Hematopoietic multipotent progenitor cell treated with erythropoietin and hydrocortisone succinate and interleukin-3 and kit ligand, for 15 days (in vitro differentiated cells): ENCODE results near the gene LRRC25.

ENCODE experiments used
- DNase-seq: peaks from one replicate; pipeline ENCODE4 v3.0.0-alpha.2; 2015; ENCODE audit warnings: low spot score

The LRRC25 gene

DNA sequence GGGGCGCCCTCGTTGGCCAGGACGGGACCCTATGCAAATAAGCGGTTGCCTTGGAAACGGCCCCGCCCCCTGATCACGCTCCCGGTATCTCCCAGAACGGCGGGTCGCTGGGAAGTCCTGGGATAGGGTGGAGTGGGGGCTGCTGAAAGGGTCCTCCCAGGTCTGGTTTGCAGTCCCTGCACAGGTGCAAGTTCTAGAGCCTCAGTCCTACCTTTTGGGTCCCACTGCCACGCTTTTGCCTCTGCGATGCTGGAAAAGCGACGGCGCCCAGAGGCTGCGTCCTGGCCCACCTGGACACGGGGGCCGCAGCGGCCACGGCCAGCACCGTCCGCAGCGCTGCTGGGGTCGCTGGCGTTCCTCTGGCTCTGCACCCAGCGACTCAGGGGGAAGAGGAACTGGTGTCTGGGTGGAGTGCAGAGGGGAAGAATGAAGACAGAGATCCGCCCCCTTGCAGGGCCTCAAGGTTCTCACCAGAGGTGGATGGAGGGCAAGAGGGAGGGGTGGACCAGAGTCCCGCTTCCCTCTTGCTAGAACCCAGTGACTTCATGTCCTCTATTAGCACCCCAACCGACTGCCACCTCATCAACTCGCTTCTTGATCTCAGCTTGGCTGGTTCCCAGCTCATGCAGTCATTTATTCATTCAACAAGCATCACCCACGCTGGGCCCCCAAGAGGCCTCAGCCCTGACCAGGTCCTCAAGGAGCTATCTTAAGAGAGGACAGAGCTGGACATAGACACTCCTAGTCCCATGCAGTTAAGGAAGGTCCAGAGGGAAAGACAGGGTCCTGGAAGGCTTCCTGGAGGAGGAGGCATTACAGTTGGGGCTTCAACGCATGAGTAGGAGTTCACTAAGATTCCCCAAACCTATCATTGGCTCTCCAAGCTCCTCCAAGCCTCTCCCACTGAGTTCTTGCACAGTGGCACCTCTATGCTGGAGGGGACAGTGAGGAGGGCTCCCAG lies at the start of gene LRRC25:
LRRC25 (minus strand) TSS at position 381 of the 961 bp plus-strand sequence. CDS start 659 bp downstream, outside the sequence.
- DNase-seq: peak; percentile 20

DNA sequence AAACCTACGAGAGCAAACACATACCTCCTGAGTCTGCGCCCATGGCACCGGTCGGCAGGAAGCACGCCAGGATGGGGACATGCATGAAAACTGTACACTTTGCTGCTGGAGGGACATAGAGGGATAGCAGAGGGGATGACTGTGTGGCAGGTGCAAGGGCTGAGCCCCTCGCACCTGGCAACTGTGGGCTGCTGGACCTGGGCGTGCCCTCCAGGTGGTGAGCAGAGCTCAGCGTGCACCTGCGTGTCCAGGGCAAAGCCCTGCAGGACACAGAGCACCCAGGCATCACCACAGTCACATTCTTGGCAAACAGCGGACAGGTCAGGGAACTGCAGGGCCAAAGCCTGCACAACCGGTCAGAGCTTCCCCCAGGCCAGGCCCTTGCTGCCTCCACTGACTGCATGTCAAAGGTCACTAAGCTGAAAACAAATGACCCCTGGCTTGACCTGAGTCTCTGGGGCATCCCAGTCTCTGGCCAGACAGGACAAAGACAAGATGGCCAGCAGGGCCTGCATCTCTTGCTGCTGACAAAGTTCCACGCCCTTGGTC lies 49.5 kb upstream of the LRRC25 start:
- no peak for DNase-seq

DNA sequence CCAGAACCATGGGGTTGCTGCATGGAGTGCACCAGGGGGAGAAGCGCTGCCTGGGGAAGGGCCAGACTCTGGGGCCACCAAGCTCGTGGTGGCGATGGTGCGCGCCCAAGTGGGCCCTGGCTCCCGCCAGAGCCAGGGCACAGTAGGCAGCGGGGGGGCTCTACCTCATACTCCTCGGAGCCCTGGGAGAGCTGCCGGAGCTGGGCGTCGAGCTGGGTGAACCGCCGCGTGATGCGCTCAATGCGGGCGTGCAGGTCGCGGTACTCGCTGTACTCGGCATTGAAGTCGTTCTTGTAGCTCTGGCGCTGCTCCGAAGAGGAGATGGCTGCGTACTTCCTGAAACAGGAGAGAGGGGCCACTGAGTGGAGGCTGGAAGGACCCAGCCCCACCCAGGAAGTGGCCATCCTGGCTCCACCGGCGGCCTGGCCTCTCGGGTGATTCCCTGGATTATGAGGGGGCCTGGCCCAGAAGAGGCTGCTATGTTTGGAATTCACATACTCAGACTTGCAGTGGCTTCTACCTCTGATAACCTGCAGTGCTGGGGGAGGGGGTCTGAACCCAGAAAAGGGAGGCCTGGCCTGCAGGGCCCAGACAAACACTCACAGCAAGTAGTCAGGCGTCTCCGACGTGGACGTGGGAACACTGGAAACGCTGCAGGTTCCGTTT lies 48.9 kb upstream of the LRRC25 start:
- DNase-seq: no peak

DNA sequence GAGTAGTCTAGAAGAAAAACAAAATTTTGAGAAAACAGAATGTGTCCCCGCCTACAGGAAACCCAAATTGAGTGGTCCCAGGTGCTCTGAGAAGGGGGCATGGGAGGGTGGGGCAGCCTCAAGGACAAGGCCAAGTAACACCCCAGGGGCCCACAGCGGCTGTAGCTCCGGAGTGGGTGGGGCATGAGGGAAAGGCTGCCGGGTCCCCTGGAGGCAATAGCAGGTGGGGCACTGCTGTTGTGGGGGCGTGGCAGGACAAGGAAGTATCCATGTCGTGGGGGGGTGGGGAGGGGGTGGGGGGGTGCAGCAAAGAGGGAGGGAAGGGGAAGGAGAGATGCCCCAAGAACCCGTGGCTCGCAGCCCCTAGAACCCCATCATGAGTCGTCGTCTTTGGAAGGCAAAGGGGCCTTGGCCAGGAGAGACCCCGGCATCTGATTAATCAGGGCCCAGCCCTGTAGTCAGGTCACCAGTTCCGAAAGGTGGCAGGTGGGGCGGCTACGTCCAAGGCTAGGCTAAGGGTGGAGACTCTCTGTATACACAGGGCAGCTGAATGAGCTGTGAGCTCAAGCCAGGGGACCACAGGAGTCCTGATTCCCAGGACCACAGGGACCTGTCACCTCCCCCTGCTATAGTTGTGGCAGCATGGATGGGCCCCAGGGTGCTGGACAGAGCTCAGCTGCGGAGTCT lies 48.0 kb upstream of the LRRC25 start:
- DNase-seq: no peak

DNA sequence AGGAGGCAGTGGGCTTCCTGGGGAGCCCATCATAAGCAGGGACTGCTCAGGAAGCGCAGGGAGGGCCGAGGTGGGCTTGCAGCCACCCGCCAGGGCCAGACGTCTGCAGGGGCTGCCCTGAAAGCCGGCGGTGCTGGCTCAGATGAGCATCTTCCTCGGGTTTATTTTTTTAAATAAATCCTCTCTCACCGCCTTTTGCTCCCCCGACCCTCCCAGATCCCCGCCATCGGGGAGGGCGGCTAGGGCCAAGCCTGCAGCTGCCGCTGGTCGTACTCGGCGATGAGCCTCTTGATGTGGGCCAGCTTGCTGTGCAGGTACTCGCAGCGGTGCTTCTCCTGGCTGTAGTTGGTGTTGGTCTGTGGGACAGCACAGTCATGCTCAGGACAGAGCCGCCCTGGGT lies 47.1 kb upstream of the LRRC25 start:
- no peak for DNase-seq

DNA sequence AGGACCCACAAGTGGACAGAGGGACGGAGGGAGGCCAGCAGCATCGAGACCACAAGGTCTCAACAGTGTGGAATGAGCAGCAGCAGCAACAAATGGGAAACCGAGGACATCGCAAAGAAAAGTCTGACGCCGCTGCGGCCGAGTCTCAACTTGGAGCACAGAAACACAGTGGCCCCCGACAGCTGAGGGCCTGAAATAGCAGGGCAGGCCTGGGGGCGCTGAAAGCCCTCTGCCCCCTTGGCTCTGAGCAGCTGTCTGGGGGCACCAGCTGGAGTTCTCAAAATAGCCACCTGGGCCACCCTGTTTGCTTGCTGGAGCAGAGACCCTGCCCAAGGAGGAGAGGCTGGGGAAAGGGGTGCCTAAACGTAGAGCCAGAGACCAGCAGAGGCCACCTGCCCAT lies 46.4 kb upstream of the LRRC25 start:
- DNase-seq: no peak

DNA sequence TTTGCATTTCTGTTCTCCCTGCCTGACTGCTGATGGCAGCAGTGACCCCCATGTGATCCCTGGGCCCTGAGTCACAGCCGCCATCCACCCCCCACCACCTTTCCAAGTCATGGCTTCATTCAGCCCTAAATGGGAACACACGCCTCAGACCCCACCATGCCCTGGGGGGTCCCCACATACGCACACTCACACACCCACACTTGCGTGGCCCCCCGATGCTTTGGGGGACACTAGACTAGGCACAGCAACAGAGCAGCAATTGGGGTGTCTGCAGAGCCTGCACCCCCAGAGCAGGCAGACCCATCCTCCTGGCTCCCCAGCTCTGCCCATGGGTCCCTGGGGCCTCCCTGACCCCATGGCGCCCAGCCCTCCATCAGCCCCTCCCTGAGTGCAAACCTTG lies 46.0 kb upstream of the LRRC25 start:
- DNase-seq: no peak

DNA sequence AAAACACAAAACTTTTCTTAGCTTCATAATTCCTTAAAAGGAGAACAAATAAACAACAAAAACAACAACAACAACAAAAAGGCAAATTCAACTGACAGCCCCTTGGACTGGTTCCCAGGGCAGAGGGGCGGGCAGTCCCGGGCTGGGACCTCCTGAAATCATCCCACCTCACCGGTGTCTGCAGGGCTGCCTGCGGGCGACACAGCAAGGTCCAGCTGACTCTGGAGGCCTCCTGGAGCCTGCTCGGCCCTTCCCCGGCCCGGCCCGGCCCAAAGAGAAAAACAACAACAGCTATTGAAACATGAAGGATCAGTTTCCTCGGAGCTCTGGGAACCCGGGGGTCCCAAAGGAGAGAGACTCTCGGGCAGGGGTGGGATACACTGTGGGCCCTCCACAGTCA lies 45.5 kb upstream of the LRRC25 start:
- no peak for DNase-seq

DNA sequence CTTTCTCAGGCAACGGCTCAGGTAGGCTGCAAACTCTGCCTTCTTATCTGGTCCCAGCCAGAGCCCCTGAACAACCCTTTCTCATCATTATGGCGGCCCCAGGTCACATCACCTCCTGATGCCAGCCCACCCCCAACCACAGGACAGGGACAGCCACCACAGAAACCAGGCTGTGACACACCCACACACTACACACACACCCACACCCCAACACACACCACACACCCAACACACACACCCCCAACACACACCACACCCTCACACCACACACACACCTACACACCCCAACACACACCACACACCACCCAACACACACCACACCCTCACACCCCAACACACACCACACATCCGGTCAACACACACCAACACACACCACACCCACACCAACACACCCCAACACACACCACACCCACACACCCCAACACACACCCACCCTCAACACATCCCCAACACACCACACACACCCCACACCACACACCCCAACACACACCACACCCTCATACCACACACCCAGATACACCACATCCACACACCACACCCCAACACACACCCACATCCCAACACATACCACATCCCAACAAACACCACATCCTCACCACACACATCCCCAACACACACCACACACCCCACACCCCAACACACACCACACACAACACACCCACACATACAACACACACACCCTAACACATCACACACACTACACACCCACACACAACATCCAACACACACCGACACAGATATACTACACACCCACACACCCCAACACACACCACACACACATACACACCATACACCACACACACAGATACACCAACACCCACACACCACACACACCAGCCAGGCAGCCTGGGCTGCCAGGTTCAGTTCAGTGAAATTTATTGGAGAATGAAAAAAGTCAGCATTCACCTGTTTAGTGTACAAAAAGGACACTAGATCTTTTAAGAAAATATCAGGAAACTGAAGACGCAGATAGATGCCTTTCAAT lies 44.7 kb upstream of the LRRC25 start:
- no peak for DNase-seq

DNA sequence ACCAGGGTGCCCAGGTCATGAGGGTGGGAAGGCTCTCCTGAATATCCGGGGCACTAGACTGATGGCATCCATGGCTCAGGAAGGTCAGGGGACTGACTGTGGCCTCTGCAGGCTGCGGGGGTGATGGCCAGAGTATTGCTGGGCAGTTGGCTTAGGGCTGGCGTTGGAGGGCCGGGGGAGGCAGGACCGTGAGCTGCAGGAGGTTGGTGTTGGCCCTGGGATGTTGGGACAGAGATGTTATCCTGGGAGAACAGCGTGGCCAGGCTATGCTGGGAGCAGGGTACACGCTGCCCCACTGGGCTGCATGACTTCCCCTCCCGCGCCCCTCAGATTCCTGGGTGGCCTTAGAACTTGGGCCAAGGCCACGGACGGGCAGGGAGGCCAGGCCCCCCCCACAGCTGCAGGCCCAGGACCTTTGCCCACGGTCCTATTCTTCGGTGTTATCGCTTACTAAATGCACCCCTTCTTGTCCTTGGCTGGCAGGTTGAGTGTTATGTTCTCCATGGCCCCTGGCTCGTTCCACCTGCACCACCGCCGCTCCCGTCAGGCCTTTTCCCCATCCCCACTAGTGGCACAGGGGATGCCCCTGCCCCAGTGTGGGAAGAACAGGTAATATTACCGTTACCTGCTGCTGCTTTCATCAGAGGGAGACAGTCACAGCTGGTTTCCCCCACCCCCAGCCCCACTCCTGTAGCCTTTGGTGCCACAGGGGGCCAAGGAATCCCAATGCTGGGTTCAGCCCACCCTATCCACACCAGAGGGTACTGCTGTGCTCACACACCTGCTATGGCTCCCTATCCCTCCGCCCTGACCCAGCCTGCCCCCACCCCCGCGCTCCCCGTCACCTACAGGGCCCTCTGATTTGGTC lies 43.7 kb upstream of the LRRC25 start:
- DNase-seq: no peak

DNA sequence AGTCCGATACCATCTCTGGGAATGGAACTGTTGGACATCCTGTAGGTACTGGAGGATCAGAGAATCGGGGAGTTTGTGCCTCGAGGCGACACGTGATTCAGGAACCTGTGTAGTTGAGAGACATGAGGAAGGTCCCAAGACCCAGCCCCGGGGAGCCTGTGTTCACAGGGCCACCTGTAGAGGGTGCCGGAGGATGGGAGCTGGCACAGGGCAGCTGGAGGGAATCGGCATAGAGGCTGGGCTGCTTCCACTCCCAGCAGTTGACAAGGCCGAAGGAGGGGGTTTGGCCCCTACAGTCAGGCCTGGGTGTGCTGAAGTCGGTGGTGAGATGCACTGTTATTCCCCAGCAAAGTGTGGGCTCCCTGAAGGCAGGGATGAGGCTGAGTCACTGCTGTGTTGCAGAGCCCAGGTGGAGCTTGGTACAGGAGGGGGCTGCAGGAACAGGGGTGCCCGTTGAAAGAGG lies 43.0 kb upstream of the LRRC25 start:
- no peak for DNase-seq

DNA sequence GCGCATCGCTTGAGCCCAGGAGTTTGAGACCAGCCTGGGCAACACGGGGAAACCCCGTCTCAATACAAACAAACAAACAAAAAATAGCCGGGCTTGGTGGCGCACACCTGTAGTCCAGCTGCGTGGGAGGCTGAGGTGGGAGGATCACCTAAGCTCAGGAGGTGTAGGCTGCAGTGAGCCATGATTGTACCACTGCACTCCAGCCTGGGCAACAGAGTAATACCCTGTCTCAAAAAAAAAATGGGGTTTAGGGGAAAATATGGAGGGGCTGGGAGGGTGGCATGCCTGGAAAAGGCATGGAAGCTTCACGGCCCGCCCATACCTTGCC lies 42.5 kb upstream of the LRRC25 start:
- no peak for DNase-seq

DNA sequence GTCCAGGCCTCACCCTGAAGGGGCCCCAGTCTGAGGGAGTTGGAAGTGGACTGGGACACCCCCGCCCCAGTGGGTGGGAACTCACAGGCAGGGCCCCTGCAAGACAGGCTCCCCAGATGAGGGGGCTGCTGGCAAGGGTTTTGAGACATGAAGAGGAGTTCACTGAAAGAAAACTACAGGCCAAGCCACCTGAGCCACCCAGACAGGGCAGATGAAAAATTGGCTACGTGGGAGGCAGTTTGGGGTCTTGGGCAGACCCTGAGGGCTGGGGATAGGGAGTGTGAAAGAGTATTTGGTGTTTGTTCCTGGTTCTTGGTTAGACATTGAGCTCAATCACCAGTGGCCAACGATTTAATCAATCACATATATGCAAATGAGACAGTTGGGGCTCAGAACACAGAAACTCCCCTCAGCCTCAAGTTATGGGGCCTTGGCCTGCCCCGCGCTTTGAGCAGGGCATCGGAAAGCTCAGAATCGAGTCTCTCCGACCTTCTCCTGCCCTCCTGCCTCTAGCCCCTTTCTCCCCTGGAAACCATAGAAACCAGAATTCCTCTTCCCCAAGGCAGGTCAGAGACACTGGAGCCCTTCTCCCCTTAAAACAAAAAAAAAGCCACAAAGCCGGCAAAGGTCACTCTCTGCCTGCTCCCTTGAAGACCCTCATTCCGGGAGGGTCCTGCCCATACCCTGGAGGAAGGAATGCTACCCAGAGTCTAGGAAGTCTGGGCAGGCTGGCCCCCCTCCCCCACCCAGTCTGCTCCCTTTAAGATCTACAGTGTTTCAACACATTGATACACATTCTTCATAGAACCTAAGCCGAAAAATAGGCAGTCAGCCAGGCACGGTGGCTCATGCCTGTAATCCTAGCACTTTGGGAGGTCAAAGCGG lies 41.8 kb upstream of the LRRC25 start:
- DNase-seq: no peak

DNA sequence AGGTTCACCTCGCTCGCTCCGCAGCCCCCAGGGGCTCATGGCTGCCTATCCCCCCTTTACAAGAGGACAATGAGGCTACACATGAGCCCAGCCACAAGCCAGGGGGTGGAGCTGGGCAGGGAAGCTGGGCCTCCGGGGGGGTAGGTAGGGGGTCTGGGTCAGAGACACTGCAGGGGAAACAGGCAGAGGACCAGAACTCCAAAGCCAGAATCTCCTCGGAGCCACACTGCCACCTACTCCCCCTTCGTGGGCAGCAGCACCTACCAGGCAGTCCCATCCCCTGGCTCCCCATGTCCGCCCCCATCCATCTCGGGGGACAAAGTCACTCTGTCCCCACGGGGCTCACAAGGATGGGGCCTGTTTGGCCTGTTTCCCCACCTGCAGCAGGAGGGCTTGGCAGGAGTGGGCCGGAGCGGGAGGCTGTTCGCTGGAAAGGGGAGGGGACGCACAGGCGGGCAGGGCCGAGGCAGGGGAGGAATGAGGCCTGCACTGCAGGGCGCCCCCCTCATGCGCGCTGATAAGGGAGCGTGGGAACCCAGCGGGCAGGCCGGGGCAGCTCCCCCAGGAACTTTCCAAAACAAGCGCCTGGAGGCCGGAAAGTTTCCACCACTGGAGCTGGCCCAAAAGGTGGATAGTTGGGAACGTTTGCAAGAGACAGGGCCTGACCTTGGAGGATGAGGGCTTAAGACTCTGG lies 41.1 kb upstream of the LRRC25 start:
- no peak for DNase-seq

DNA sequence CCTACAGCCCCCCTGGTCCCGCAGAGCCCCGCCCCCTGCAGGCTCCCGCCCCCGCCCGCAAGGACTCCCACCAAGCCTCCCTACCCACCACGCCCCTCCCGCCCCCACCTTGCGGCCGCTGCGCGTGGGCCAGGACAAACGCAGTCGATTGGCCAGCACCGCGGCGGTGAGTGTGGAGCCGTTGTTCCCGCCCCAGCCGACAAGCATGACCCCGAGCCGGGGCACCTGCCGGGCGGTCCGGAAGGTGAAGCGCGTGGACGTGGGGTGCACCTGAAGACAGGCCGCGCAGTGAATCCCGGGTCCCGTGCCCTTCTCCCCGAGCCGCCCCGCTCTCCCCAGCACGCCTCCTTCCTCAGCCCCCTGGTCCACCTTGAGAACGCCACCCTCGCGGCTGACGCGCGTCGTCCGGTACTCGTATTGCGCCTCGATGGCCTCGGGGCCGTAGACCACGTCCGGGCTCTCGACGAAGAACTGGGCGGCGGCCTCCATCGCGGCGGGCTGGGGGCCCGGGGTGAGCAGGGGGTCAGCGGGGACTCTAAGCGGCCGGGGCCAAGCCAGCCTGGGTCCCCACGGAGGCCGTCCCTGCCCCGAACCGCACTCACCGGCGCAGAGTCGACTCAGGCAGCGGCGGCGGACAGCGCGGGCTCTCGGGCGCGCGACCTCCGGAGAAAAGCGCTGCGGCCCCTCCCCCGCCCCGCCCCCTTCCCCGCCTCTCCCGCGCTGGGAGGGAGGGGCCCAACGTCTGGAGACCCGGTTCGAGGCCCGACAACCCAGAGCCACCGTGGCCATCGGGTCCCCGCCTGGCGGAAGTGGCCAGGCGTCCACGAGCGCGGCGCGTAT lies 40.3 kb upstream of the LRRC25 start, which contains the start of gene ISYNA1:
ISYNA1 (minus strand) TSS at position 643 of the 840 bp plus-strand sequence; CDS start at position 489, 154 bp downstream.
- no peak for DNase-seq

DNA sequence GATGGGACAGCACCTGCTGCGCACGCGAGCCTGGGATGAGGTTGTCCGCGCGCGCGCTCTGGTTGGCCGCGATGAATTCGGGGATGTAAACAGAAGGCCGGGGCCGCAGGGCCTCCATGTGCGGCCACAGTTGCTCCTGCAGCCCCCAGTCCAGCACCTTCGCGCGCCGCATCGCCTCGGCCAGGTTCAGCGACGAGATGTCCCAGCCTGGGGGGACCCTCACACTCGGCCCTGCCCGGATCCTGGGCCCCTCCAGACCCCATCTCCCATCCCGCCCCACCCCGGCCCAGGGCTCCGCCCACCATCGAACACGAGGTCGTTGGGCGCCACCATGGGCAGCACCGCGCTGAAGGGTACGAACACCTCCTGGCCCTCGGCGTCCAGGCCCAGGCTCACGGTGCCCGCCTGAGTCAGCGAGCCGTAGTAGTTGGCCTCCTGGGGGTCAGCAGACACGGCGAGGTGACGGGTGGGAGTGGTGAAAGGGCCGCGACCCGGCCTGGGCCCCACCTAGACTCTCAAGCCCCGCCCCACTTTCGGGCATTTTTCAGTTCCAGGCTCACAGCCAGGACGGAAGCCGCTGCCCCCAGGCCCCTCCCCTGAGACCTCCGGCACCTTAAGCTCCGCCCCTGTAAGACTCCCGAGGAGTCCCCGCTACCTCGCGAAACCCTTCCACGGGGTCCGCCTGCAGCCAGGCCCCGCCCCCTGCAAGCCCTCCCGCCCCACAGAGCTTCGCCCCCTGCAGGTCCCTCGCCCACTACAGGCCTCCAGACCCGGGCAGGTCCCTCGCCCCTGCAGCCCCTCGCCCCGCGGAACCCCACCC lies 39.5 kb upstream of the LRRC25 start:
- DNase-seq: peak; percentile 46
